Measurements from ENCODE around the gene IPO13.

GRCh38 chr1:43968348-43968948 lies 21.7 kb downstream of the IPO13 start:
- TF ChIP-seq, protein P1, sequence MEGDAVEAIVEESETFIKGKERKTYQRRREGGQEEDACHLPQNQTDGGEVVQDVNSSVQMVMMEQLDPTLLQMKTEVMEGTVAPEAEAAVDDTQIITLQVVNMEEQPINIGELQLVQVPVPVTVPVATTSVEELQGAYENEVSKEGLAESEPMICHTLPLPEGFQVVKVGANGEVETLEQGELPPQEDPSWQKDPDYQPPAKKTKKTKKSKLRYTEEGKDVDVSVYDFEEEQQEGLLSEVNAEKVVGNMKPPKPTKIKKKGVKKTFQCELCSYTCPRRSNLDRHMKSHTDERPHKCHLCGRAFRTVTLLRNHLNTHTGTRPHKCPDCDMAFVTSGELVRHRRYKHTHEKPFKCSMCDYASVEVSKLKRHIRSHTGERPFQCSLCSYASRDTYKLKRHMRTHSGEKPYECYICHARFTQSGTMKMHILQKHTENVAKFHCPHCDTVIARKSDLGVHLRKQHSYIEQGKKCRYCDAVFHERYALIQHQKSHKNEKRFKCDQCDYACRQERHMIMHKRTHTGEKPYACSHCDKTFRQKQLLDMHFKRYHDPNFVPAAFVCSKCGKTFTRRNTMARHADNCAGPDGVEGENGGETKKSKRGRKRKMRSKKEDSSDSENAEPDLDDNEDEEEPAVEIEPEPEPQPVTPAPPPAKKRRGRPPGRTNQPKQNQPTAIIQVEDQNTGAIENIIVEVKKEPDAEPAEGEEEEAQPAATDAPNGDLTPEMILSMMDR (IDR thresholded peaks at IDR 0.05) = no peak
- no peak for TF ChIP-seq POLR2A (IDR thresholded peaks at IDR 0.05)
